HFFc6 (cell line): ENCODE results near the gene TEX38. TPM values are rescaled to one million over a fixed set of nuclear protein-coding genes. Genes with fewer than 3 reads are reported as not detected.

Source experiments
- DNase-seq: peaks from one replicate; pipeline ENCODE4 v3.0.0-alpha.2; 2018
- H3K27ac Mint-ChIP-seq: 2 replicates; pipeline ENCODE4 v1.8.0; 2020; ENCODE audit warnings: mild to moderate bottlenecking, mixed read lengths
- H3K27me3 Mint-ChIP-seq: 2 replicates; pipeline ENCODE4 v1.8.0; 2021; ENCODE audit warnings: mild to moderate bottlenecking, moderate library complexity, mixed read lengths; ENCODE audit not compliant: insufficient read depth
- H3K36me3 Mint-ChIP-seq: 2 replicates; pipeline ENCODE4 v1.8.0; 2021; ENCODE audit warnings: low read depth, mixed read lengths
- H3K4me1 Mint-ChIP-seq: 2 replicates; pipeline ENCODE4 v1.8.0; 2020; ENCODE audit warnings: low read depth, mixed read lengths
- H3K4me3 Mint-ChIP-seq: 2 replicates; pipeline ENCODE4 v1.8.0; 2020; ENCODE audit warnings: mild to moderate bottlenecking, moderate library complexity, mixed read lengths
- H3K9me3 Mint-ChIP-seq: 2 replicates; pipeline ENCODE4 v1.8.0; 2020; ENCODE audit warnings: mild to moderate bottlenecking, mixed read lengths
- CTCF ChIP-seq: fragments of 200-600 bp; sonication (generic); IDR thresholded peaks from 2 replicates; pipeline ENCODE4 v1.5.0; 2021; ENCODE audit warnings: antibody characterized with exemption, mild to moderate bottlenecking
- total RNA-seq, 6 experiments: library from RNA; stranded (reverse); fragmentation: NEBNext Ultra II Directional; extraction: Animal tissue kit (Norgen Biotek cat#: 25700); gene quantifications; 2 replicates in 1 of 6; 3 replicates in 5 of 6; pipeline ENCODE4 v1.2.3, GENCODE V29; 2021

The TEX38 gene
- total RNA-seq, 6 experiments from 2014 or later = 0.24 TPM; not detected in 5

GRCh38 chr1:46676531-46676930 is 4.9 kb downstream of the TEX38 start:
- DNase-seq = no peak
- H3K27me3 Mint-ChIP-seq = no peaks in the 10 kb centered on the region; the same call in 1 of the 2 replicates
- no peak overlapping the region for H3K27ac Mint-ChIP-seq
- no peak for TF ChIP-seq CTCF
- H3K36me3 Mint-ChIP-seq = peaks cover 6% of the 10 kb centered on the region; the same call in 1 of the 2 replicates
- H3K9me3 Mint-ChIP-seq = no peaks in the 10 kb centered on the region
- peaks cover 10% of the 10 kb centered on the region for H3K4me1 Mint-ChIP-seq
- H3K4me3 Mint-ChIP-seq = no peak overlapping the region

- Mint-ChIP-seq H3K36me3 (peaks cover 6% of the 10 kb centered on the region; the same call in 1 of the 2 replicates), H3K4me3 (no peak overlapping the region)
- no peak for DNase-seq
These were observed 5.7 kb downstream of the TEX38 start for GRCh38 chr1:46677339-46677738.

GRCh38 chr1:46679789-46680573 is 8.3 kb downstream of the TEX38 start:
- no peaks in the 10 kb centered on the region for H3K9me3 Mint-ChIP-seq
- H3K27ac Mint-ChIP-seq = no peak overlapping the region
- DNase-seq = no peak
- no peak for TF ChIP-seq CTCF
- H3K27me3 Mint-ChIP-seq = no peaks in the 10 kb centered on the region
- peaks cover 8% of the 10 kb centered on the region for H3K4me1 Mint-ChIP-seq
- H3K36me3 Mint-ChIP-seq = peaks cover 6% of the 10 kb centered on the region; the same call in 1 of the 2 replicates
- no peak overlapping the region for H3K4me3 Mint-ChIP-seq

More at GRCh38 chr1:46677339-46677738, 5.7 kb downstream of the TEX38 start:
- Mint-ChIP-seq H3K27ac (no peak overlapping the region), H3K4me1 (peaks cover 17% of the 10 kb centered on the region), H3K27me3 (no peaks in the 10 kb centered on the region; the same call in 1 of the 2 replicates), H3K9me3 (no peaks in the 10 kb centered on the region)
- no peak for TF ChIP-seq CTCF

- no peak overlapping the region for H3K4me3 Mint-ChIP-seq
- DNase-seq = no peak
- no peak overlapping the region for H3K27ac Mint-ChIP-seq
- TF ChIP-seq CTCF = no peak
- no peaks in the 10 kb centered on the region for H3K27me3 Mint-ChIP-seq
- H3K9me3 Mint-ChIP-seq = no peaks in the 10 kb centered on the region
- peaks cover 8% of the 10 kb centered on the region for H3K4me1 Mint-ChIP-seq
- peaks cover 6% of the 10 kb centered on the region; the same call in 1 of the 2 replicates for H3K36me3 Mint-ChIP-seq
These were observed 9.8 kb downstream of the TEX38 start for GRCh38 chr1:46681333-46682034.

- no peak overlapping the region for H3K4me3 Mint-ChIP-seq
- TF ChIP-seq CTCF = no peak
- H3K36me3 Mint-ChIP-seq = peaks cover 6% of the 10 kb centered on the region; the same call in 1 of the 2 replicates
- H3K27ac Mint-ChIP-seq = no peak overlapping the region
- H3K9me3 Mint-ChIP-seq = no peaks in the 10 kb centered on the region
- peaks cover 8% of the 10 kb centered on the region for H3K4me1 Mint-ChIP-seq
- DNase-seq = no peak
- H3K27me3 Mint-ChIP-seq = no peaks in the 10 kb centered on the region
These were observed 10.4 kb downstream of the TEX38 start for GRCh38 chr1:46682064-46682463.
